Mesothelial cell of epicardium (in vitro differentiated cells): ENCODE results near the gene ABTB1. TPM values are rescaled to one million over a fixed set of nuclear protein-coding genes. Genes with fewer than 3 reads are reported as not detected.

Experiments
- DNase-seq, 2 experiments: peaks; one replicate each; pipeline ENCODE4 v3.0.0; 2021; ENCODE audit warnings: low spot score in 2 of 2; ENCODE audit not compliant: unreplicated experiment in 2 of 2
- H3K27ac Mint-ChIP-seq: 2 replicates; pipeline ENCODE4 v1.8.0; 2021; ENCODE audit warnings: mixed read lengths
- H3K27me3 Mint-ChIP-seq: 2 replicates; pipeline ENCODE4 v1.8.0; 2021; ENCODE audit warnings: low read depth, mixed read lengths
- H3K36me3 Mint-ChIP-seq: 2 replicates; pipeline ENCODE4 v1.8.0; 2021; ENCODE audit warnings: mixed read lengths
- H3K4me1 Mint-ChIP-seq: 2 replicates; pipeline ENCODE4 v1.8.0; 2021; ENCODE audit warnings: mixed read lengths
- H3K4me3 Mint-ChIP-seq: 2 replicates; pipeline ENCODE4 v1.8.0; 2021; ENCODE audit warnings: mild to moderate bottlenecking, moderate library complexity, mixed read lengths
- H3K9me3 Mint-ChIP-seq: 2 replicates; pipeline ENCODE4 v1.8.0; 2021; ENCODE audit warnings: mixed read lengths
- total RNA-seq: library from RNA; stranded (reverse); gene quantifications from 3 replicates; pipeline ENCODE4 v1.2.1, GENCODE V29; 2021
- TF ChIP-seq, protein P1 (sequence below): fragments of 200-600 bp; sonication (generic); IDR thresholded peaks from one replicate; pipeline ENCODE4 v1.5.0; 2021; ENCODE audit warnings: antibody characterized with exemption; ENCODE audit not compliant: unreplicated experiment

ABTB1 gene
- total RNA-seq, 1 donor from 2014 or later, result 15.9 TPM

- peaks cover 24% of the 10 kb centered on the region for H3K4me1 Mint-ChIP-seq
- peaks cover 9% of the 10 kb centered on the region for H3K36me3 Mint-ChIP-seq
- no peaks in the 10 kb centered on the region for H3K9me3 Mint-ChIP-seq
- DNase-seq, result no peak
- TF ChIP-seq, protein P1, sequence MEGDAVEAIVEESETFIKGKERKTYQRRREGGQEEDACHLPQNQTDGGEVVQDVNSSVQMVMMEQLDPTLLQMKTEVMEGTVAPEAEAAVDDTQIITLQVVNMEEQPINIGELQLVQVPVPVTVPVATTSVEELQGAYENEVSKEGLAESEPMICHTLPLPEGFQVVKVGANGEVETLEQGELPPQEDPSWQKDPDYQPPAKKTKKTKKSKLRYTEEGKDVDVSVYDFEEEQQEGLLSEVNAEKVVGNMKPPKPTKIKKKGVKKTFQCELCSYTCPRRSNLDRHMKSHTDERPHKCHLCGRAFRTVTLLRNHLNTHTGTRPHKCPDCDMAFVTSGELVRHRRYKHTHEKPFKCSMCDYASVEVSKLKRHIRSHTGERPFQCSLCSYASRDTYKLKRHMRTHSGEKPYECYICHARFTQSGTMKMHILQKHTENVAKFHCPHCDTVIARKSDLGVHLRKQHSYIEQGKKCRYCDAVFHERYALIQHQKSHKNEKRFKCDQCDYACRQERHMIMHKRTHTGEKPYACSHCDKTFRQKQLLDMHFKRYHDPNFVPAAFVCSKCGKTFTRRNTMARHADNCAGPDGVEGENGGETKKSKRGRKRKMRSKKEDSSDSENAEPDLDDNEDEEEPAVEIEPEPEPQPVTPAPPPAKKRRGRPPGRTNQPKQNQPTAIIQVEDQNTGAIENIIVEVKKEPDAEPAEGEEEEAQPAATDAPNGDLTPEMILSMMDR, result no peak
- no peak overlapping the region for H3K4me3 Mint-ChIP-seq
- H3K27me3 Mint-ChIP-seq, result no peaks in the 10 kb centered on the region
- no peak overlapping the region for H3K27ac Mint-ChIP-seq
Observed at GRCh38 chr3:127660621-127661251, 12.0 kb upstream of the ABTB1 start.

DNA sequence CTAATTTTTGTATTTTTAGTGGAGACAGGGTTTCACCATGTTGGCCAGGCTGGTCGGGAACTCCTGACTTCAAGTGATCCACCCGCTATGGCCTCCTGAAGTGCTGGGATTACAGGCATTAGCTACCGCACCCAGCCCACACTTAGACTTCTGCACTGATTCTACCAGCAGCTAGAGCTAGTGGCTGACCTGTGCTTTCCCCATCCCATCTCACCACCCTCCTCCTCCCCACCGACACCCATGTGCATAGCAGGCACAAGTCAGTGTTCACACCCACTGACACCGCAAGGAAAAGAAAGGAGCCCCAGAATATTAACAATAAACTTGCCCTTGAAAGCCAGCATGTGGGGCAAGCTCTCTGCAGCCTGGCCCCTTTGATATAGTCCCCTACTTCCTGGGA lies 11.2 kb upstream of the ABTB1 start:
- no peak for DNase-seq
- no peaks in the 10 kb centered on the region for H3K9me3 Mint-ChIP-seq
- peaks cover 13% of the 10 kb centered on the region for H3K36me3 Mint-ChIP-seq
- H3K4me1 Mint-ChIP-seq, result peaks cover 24% of the 10 kb centered on the region
- TF ChIP-seq, protein P1, result no peak
- H3K4me3 Mint-ChIP-seq, result no peak overlapping the region
- no peaks in the 10 kb centered on the region for H3K27me3 Mint-ChIP-seq
- H3K27ac Mint-ChIP-seq, result no peak overlapping the region

GRCh38 chr3:127662001-127662469 lies 10.7 kb upstream of the ABTB1 start:
- Mint-ChIP-seq H3K36me3 (peaks cover 13% of the 10 kb centered on the region), H3K4me3 (no peak overlapping the region), H3K27me3 (no peaks in the 10 kb centered on the region), H3K27ac (no peak overlapping the region), H3K4me1 (peaks cover 24% of the 10 kb centered on the region), H3K9me3 (no peaks in the 10 kb centered on the region)
- TF ChIP-seq, protein P1, result no peak
- DNase-seq, result peak in 1 of 2 experiments; percentile 29

DNA sequence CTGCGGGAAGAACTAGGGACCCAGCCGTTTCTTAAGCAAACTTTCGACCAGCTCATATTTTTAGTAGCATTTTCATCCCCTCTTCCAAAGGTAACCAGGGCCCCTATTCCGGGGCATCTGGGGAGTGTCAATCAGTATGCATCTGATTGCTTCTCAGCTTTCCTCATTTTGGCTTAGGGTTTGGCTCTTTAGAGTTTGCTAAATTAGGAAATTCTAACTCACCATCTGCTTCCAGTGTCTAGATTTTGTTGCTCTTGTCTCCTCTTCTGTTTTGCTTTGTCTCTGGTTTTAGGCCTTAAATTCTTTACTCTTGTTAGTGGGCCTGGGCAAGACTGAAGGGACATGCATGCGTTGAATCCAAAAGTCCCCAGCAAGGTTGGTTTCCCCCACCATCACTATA lies 9.6 kb upstream of the ABTB1 start:
- DNase-seq, result peak in 1 of 2 experiments; percentile 10
- H3K4me3 Mint-ChIP-seq, result no peak overlapping the region
- H3K9me3 Mint-ChIP-seq, result no peaks in the 10 kb centered on the region
- peaks cover 14% of the 10 kb centered on the region for H3K4me1 Mint-ChIP-seq
- no peaks in the 10 kb centered on the region for H3K27me3 Mint-ChIP-seq
- peaks cover 13% of the 10 kb centered on the region for H3K36me3 Mint-ChIP-seq
- no peak overlapping the region for H3K27ac Mint-ChIP-seq
- TF ChIP-seq, protein P1, result no peak

GRCh38 chr3:127665165-127665564 lies 7.6 kb upstream of the ABTB1 start:
- H3K4me1 Mint-ChIP-seq, result no peaks in the 10 kb centered on the region
- H3K27ac Mint-ChIP-seq, result no peak overlapping the region
- DNase-seq, result no peak
- H3K27me3 Mint-ChIP-seq, result no peaks in the 10 kb centered on the region
- H3K4me3 Mint-ChIP-seq, result no peak overlapping the region
- TF ChIP-seq, protein P1, result no peak
- no peaks in the 10 kb centered on the region for H3K9me3 Mint-ChIP-seq
- peaks cover 13% of the 10 kb centered on the region for H3K36me3 Mint-ChIP-seq
